ENCODE data around the gene GAS6. TPM values are rescaled to one million over a fixed set of nuclear protein-coding genes. Genes with fewer than 3 reads are reported as not detected.

Gene GAS6
- total and polyA plus RNA-seq, 2 donors (not counting 3 experiments of a cell fraction or from before 2014, with no cell fraction given), result 69.2 to 109 TPM

GRCh38 chr13:113803409-113804016 is 60.4 kb downstream of the GAS6 start:
- CTCF ChIA-PET, result interaction anchor here (1.1 to 2.3 kb wide), 4 partner anchors 19 to 101 kb away, joined by 3 to 12 read pairs (median 4); no protein-coding TSS in a partner anchor
- intact Hi-C loops (cut with micrococcal nuclease), result no loop called here
- no peaks in the 10 kb centered on the region for H4K20me1 ChIP-seq (replicated peaks; ENCODE audit: control insufficient read depth, extremely low read depth, insufficient read depth, low read length)

More at GRCh38 chr13:113803409-113804016, 60.4 kb downstream of the GAS6 start:
- H3K4me1 ChIP-seq (ENCODE audit: control insufficient read depth, extremely low read depth, insufficient read depth, low read length), result peaks cover 3% of the 10 kb centered on the region
- H3K9ac ChIP-seq (replicated peaks; ENCODE audit: extremely low read depth, insufficient read depth, low read length), result no peak overlapping the region
- H3K27ac ChIP-seq (ENCODE audit: insufficient read depth, low read depth, low read length), result no peak overlapping the region
- no TSS peak for BruUV-seq (replicated peaks)
- H3K27me3 ChIP-seq (ENCODE audit: control insufficient read depth in 2 of 2, insufficient read depth in 2 of 2, low read length in 2 of 2), result no peaks in the 10 kb centered on the region
- DNase-seq (ENCODE audit: low read depth, low spot score) (no peak), FAIRE-seq (no peak)
- no peak overlapping the region for H3K4me2 ChIP-seq (ENCODE audit: insufficient read depth, low read length)
- no peaks in the 10 kb centered on the region for H3K9me1 ChIP-seq (replicated peaks; ENCODE audit: control insufficient read depth, extremely low read depth, insufficient read depth, low read length)
- H3K36me3 ChIP-seq (ENCODE audit: control insufficient read depth in 2 of 2, extremely low read depth in 1 of 2, insufficient read depth in 2 of 2, low read length in 2 of 2), result peaks cover 0 to 11% of the 10 kb centered on the region in 2 experiments
- POLR2A ChIA-PET, result no interaction called here
- TF ChIP-seq EZH2 (IDR thresholded peaks at IDR 0.05; ENCODE audit: borderline replicate concordance, low read depth, low read length, severe bottlenecking) (no peak), MYC (IDR thresholded peaks at IDR 0.05; ENCODE audit: low read depth, low read length) (no peak), POLR2A (IDR thresholded peaks at IDR 0.05; ENCODE audit: low read depth, low read length) (no peak), JUN (IDR thresholded peaks at IDR 0.05; ENCODE audit: borderline replicate concordance, insufficient read depth, insufficient read length, low read depth) (no peak), GATA2 (IDR thresholded peaks at IDR 0.05; ENCODE audit: insufficient read depth, insufficient read length, low read depth, low read length) (no peak), FOS (IDR thresholded peaks at IDR 0.05; ENCODE audit: borderline replicate concordance, insufficient read depth, low read length) (no peak), POLR2AphosphoS5 (IDR thresholded peaks at IDR 0.05; ENCODE audit: insufficient read depth, low read depth, low read length) (no peak), CTCF (IDR thresholded peaks at IDR 0.05; ENCODE audit: extremely low read depth in 1 of 2, insufficient read depth in 1 of 2, low read depth in 1 of 2, low read length in 2 of 2) (no peak)
- TF ChIP-seq, protein P1, sequence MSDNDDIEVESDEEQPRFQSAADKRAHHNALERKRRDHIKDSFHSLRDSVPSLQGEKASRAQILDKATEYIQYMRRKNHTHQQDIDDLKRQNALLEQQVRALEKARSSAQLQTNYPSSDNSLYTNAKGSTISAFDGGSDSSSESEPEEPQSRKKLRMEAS (IDR thresholded peaks at IDR 0.05; ENCODE audit: insufficient read depth, insufficient read length), result no peak
- peaks cover 5% of the 10 kb centered on the region for H3K9me3 ChIP-seq (replicated peaks; ENCODE audit: control insufficient read depth, insufficient read depth, low read length)
- dilution Hi-C loops (cut with MboI; ENCODE audit: extremely low pct_ligation_motif_present, low sequenced_read_pairs), result no loop called here
- no peaks in the 10 kb centered on the region for H3K79me2 ChIP-seq (ENCODE audit: control insufficient read depth, insufficient read depth, low read length)
- H3K4me3 ChIP-seq (replicated peaks in 1 of 3; ENCODE audit: insufficient read depth in 1 of 3, low read depth in 1 of 3, low read length in 3 of 3), result no peak overlapping the region
- no peak overlapping the region for H2AFZ ChIP-seq (ENCODE audit: low read depth, low read length)

All from endothelial cell of umbilical vein (primary cell).